Measurements from ENCODE around the gene EGFL7.

Gene EGFL7

GRCh38 chr9:136660971-136661550 is 1.7 kb upstream of the EGFL7 start:
- DNase-seq (ENCODE audit: low read depth), result no peak

DNA sequence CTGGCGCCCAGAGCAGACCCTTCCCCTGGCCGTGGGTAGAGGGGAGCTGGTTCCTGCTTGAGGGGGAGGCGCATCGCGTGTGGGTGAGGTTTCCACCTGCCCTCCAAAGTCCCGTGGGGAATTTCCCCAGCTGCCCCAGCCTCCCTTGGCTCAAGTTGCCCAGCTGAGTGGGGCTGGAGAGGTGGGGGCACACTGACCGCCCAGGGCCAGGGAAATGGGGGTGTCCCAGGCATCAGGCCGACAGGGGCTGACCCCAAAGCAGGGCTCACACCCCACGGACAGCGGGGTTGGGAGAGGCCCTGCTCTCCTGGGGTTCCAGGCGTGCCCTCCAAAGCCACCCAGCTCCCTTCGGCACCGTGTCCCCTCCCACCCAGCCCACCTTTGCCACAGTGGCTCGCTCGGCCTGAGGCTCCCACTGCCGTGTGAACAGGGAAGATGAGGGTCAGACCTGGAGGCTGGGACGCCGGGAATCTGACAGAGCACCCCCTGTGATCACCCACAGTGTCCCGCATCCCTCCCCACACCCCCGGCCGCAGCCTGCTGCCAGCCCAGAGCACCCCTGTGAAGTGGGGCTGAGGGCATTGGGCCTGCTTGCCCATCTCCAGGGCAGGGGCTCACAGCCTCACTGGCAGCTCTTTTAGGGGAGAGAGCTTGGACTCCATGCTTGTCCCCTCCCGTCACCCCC is 933 bp upstream of the EGFL7 start:
- DNase-seq (ENCODE audit: low read depth), result no peak

DNA sequence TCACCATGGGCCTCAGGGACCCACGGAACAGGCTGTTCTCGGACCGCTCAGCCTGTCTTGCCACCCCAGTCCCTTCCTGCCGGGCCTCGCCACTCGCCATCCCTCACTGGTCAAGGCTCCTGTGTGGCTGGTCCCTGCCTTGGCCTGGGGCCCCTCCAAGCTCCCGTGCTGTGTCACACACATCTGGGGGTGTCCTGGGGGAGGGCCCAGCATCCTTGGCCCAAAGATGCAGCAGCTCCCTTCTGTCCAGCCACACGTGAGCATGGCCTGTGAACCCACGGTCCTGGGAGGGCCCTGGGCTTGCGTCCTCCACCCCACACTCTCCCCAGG is 425 bp upstream of the EGFL7 start:
- no peak for DNase-seq (ENCODE audit: low read depth)

DNA sequence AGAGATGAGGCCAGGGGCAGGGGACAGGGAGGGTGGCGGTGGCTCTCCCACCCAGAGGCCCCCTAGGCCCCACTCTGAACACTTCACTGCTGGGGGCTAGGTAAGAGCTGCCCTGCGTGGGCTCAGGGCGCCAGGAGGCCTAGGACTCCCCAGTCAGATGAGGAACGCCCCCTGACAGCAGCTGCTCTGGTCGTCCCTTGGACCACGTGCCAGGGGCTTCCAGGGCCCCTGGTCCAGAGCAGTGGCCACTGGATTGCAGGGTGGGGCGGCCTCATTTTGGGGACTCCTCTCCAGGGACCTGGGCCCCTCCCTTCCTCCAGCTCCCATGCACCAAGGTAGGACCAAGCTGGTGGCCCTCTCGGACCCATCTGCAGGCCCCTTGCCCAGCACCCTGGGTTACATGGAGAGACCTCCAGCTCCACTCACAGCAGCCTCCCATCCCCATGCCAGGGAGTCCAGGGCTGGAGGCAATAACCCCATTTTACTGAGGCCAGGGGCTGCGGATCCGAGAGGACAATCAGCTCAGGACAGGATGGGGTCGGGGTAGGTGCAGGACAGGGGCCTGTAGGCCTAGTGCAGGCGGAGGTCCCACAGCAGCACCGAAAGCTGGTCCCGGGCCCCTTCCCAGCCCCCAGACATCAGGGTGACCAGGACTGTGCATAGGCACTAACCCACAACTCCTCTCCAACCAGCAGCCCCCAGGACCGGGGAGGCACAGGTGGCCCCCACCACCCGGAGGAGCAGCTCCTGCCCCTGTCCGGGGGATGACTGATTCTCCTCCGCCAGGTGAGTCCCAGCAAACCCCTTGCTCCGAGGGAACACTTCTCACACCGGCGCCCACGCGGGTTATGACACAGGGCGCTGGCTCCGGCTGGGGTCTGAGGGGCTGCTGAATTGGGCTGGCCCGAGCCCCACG is 1.5 kb downstream of the EGFL7 start:
- DNase-seq (ENCODE audit: low read depth), result no peak

GRCh38 chr9:136665111-136665703 is 2.5 kb downstream of the EGFL7 start:
- no peak for DNase-seq (ENCODE audit: low read depth)

DNA sequence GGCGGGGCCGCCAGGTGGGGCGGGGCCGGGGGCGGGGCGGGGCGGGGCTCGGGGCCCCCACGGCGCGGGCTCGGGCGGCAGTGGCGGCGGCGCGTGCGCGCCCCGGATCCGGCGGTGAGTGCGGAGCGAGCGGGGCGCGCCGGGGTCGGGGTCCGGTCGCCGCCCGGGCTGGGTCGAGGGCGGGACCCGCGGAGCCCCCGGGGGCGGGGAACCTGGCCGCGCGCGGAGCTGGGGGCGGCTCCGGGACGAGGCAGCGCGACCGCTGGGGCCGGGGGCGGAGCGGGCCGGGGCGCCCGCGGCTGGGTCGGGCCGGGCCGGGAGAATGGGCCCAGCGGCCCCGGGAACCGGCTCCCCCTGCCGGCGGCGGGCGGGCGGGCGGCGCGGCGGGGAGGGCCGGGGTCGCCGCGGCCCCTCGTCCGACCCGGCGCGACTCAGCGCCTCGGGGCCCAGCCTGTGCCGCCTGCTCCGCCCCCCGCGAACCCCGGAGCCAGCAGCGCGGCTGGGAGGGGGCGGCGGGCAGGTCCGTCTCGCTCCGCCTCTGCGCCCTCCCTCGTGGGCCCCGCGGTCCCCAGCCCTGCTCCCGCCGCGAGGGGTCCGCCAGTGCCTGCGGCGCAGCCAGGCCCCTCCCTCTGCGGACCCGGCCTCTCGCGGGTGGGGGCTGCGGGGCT is 3.1 kb downstream of the EGFL7 start:
- no peak for DNase-seq (ENCODE audit: low read depth)

- no peak for DNase-seq (ENCODE audit: low read depth)
Observed at GRCh38 chr9:136666372-136667213, 3.9 kb downstream of the EGFL7 start.

DNA sequence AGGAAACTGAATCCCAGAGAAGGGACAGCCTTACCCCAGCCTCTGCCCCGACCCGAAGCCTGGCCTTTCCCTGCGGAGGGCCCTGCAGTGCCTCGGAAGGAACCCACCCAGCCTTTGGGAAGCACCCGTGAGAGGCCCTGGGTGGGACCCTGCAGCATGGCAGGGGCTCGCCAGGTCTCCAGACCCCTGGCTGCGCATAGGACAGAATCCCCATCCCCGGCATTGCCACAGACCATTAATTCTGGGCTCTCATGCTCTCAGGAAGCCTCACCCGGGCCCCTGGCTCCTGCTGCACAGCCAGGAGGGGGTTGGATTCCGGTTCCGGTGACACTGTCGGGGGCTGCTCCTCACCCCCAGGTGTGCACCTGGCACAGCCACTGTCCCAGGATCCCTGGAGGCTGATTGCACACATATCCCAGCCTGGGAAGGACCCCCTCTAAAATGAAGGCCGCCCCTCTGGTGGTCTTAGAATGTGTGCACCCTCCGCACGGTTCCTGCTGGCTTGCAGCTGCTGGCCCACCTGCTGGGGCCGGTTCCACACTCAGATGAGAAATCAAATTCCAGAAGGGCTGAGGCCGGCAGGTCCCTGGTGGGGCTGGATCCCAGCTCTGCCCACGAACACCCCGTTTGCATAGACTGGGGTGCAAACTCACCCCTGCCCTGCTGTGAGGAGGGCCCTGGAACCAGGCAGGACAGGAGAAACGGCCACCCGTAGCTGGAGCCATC is 4.7 kb downstream of the EGFL7 start:
- no peak for DNase-seq (ENCODE audit: low read depth)

- no peak for DNase-seq (ENCODE audit: low read depth)
Observed at GRCh38 chr9:136667940-136668760, 5.4 kb downstream of the EGFL7 start.

- DNase-seq (ENCODE audit: low read depth), result no peak
Observed at GRCh38 chr9:136668983-136669790, 6.5 kb downstream of the EGFL7 start.

- no peak for DNase-seq (ENCODE audit: low read depth)
Observed at GRCh38 chr9:136669791-136670464, 7.2 kb downstream of the EGFL7 start.

DNA sequence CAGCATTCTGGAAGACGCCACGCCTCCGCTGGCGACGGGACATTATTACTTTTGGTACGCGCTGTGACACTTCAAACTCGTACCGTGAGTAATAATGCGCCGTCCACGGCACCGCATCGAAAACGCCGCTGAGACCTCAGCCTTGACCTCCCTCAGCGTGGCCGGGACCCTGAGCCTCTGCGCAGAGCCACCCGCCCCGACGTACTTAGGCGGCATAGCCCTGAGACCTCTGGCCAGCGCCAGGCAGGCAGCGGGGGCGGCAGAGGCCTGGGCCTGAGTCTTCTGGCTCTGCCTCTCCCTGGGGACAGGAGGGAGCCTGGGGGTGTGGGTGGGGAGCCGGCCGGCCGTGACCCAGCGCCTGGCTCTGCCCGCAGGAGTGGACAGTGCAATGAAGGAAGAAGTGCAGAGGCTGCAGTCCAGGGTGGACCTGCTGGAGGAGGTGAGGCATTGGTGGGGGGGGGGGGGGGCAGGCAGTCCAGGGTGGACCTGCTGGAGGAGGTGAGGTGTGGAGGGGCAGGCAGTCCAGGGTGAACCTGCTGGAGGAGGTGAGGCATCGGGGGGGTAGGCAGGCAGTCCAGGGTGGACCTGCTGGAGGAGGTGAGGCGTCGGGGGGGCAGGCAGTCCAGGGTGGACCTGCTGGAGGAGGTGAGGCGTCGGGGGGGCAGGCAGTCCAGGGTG is 8.0 kb downstream of the EGFL7 start:
- no peak for DNase-seq (ENCODE audit: low read depth)

DNA sequence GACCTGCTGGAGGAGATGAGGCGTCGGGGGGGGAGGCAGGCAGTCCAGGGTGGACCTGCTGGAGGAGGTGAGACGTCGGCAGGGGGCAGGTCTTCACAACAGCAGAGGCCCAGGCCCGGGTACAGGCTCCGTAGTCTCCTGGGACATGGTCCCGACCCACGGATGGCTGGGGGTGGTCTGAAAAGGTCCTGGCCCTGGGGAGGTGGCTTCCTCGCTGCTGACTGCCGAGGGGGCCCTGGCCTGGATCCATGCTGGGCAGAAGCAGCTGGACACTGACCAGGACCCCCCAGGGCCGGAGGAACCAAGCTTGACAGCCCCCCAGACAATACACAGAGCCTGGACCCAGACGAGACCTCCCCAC is 8.5 kb downstream of the EGFL7 start:
- no peak for DNase-seq (ENCODE audit: low read depth)

- DNase-seq (ENCODE audit: low read depth), result no peak
Observed at GRCh38 chr9:136671646-136672430, 9.1 kb downstream of the EGFL7 start.

- no peak for DNase-seq (ENCODE audit: low read depth)
Observed at GRCh38 chr9:136672431-136673087, 9.8 kb downstream of the EGFL7 start.
